CD4-positive, CD25-positive, alpha-beta regulatory T cell (primary cell): Measurements from ENCODE around the gene QSOX1. TPM values are rescaled to one million over a fixed set of nuclear protein-coding genes. Genes with fewer than 3 reads are reported as not detected.

Experiments used
- ATAC-seq, 2 donors: fragments of 150-1000 bp; cut with Tn5 transposase; one replicate each; pipeline ENCODE4 v1.10.0; 2021; ENCODE audit warnings: low read depth in 2 of 2, moderate number of reproducible peaks in 2 of 2, moderate library complexity in 1 of 2
- DNase-seq, 3 donors: peaks; one replicate each; pipeline versions ENCODE4 v3.0.0 to v3.0.0-alpha.2; 2012 to 2022; ENCODE audit warnings: mixed read lengths in 1 of 3
- H3K27ac ChIP-seq: one replicate; pipeline ENCODE4 v1.7.0; 2013; ENCODE audit warnings: mild to moderate bottlenecking, low read length; ENCODE audit not compliant: insufficient read depth, poor library complexity, severe bottlenecking
- H3K27me3 ChIP-seq: one replicate; pipeline ENCODE4 v1.7.0; 2013; ENCODE audit warnings: low read length; ENCODE audit not compliant: control insufficient read depth, insufficient read depth
- H3K36me3 ChIP-seq: one replicate; pipeline ENCODE4 v1.7.0; 2013; ENCODE audit warnings: mild to moderate bottlenecking, low read length, moderate library complexity; ENCODE audit not compliant: control insufficient read depth, insufficient read depth
- H3K4me1 ChIP-seq: 2 replicates; pipeline ENCODE4 v1.7.0; 2013; ENCODE audit warnings: mild to moderate bottlenecking, low read length; ENCODE audit not compliant: insufficient read depth, control insufficient read depth, poor library complexity, severe bottlenecking
- H3K4me3 ChIP-seq: one replicate; pipeline ENCODE4 v1.7.0; 2013; ENCODE audit warnings: low read depth, mild to moderate bottlenecking, low read length, moderate library complexity
- H3K9me3 ChIP-seq, 2 experiments: 1 replicate in 1 of 2; 2 replicates in 1 of 2; pipeline ENCODE4 v1.7.0; 2013; ENCODE audit warnings: low read length in 2 of 2, mild to moderate bottlenecking in 1 of 2, moderate library complexity in 1 of 2; ENCODE audit not compliant: control insufficient read depth in 2 of 2
- H3K27ac Mint-ChIP-seq, 3 donors: one replicate each; pipeline ENCODE4 v1.8.0; 2020 to 2022; ENCODE audit warnings: mild to moderate bottlenecking in 3 of 3, mixed read lengths in 3 of 3, moderate library complexity in 2 of 3
- H3K27me3 Mint-ChIP-seq: one replicate; pipeline ENCODE4 v1.8.0; 2022; ENCODE audit warnings: mild to moderate bottlenecking, mixed read lengths
- H3K36me3 Mint-ChIP-seq: one replicate; pipeline ENCODE4 v1.8.0; 2020; ENCODE audit warnings: mixed read lengths
- H3K4me1 Mint-ChIP-seq, 4 donors: one replicate each; pipeline ENCODE4 v1.8.0; 2020 to 2022; ENCODE audit warnings: mixed read lengths in 4 of 4, mild to moderate bottlenecking in 1 of 4
- H3K4me3 Mint-ChIP-seq, 4 donors: one replicate each; pipeline ENCODE4 v1.8.0; 2020 to 2022; ENCODE audit warnings: mild to moderate bottlenecking in 4 of 4, mixed read lengths in 4 of 4, moderate library complexity in 3 of 4
- H3K9me3 Mint-ChIP-seq, 7 donors: one replicate each; pipeline ENCODE4 v1.8.0; 2020 to 2022; ENCODE audit warnings: mixed read lengths in 7 of 7, mild to moderate bottlenecking in 3 of 7, moderate library complexity in 2 of 7
- polyA plus RNA-seq, 4 donors: library from polyadenylated mRNA; unstranded; fragments of 300-500 nt; fragmentation: Illumina TruSeq; gene quantifications; one replicate each; pipeline ENCODE4 v1.2.3, GENCODE V29; 2021
- total RNA-seq: library from RNA; stranded (reverse); gene quantifications from one replicate; pipeline ENCODE4 v1.2.3, GENCODE V29; 2022

QSOX1 gene
- total and polyA plus RNA-seq, 5 donors from 2014 or later, result 8.4 to 19.9 (median 10.7) TPM

DNA sequence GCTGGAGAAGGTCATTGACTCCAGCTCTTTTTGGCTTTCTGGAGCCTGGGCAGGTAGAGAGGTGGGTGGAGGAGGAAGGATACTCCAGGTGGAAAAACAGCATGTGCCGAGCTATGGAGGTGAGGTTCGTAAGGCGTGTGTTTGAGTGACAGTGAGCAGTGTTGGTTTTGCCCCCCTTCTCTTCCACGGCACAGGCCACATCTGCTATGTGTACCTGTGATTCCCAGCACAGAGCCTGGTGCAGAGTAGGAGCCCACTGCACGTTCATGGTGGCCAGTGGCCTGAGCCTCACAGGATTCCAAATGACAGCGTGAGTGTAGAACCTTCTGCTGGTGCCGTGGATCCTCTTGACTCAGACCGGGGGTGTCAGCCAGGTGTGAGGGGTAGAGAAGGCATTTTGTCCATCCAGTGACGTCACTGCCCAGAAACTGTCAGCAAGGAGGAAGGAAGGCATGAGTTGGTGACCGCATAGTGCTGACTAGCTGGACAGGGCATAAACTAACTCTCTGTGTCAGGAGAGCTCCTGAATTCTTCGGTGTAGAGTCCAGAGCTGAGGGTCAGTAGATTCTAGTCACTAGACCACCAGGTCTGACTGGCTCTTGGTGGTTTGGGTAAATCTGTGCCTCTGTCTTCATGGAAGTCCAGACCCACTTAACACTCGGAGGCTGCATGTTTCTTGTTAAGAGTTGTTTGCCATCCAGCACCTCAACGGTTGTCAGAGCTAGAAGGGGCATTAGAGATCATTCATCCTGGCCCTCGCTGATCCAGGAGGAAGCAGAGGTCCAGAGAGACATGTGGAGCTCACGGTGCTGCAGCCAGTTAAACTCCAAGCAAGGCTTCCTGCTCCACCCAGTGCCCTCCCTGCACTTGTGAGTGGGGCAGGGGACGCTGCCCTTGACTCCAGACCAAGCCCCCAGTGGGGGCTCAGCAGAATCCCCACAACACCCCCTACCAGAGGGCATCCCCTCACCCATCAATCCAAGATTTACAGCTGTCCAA lies 3.8 kb downstream of the QSOX1 start:
- Mint-ChIP-seq H3K27ac (no peak overlapping the region), H3K36me3 (no peaks in the 10 kb centered on the region), H3K9me3 (peaks cover 0 to 2% (median 0%) of the 10 kb centered on the region in 7 donors), H3K4me3 (peak overlapping the region in 2 of 4 donors; percentile 51 to 57), H3K4me1 (peaks cover 18 to 38% (median 35%) of the 10 kb centered on the region in 4 donors), H3K27me3 (no peaks in the 10 kb centered on the region)
- H3K4me3 ChIP-seq, result no peak overlapping the region
- H3K4me1 ChIP-seq, result peaks cover 24% of the 10 kb centered on the region
- no peak for ATAC-seq
- H3K27me3 ChIP-seq, result no peaks in the 10 kb centered on the region
- no peaks in the 10 kb centered on the region for H3K36me3 ChIP-seq
- H3K9me3 ChIP-seq, result no peaks in the 10 kb centered on the region
- DNase-seq, result no peak
- no peak overlapping the region for H3K27ac ChIP-seq

- H3K9me3 ChIP-seq, result no peaks in the 10 kb centered on the region
- H3K4me1 Mint-ChIP-seq, result peaks cover 18 to 40% (median 33%) of the 10 kb centered on the region in 4 donors
- no peak for ATAC-seq
Measured at GRCh38 chr1:180160357-180160756, 5.7 kb downstream of the QSOX1 start.

DNA sequence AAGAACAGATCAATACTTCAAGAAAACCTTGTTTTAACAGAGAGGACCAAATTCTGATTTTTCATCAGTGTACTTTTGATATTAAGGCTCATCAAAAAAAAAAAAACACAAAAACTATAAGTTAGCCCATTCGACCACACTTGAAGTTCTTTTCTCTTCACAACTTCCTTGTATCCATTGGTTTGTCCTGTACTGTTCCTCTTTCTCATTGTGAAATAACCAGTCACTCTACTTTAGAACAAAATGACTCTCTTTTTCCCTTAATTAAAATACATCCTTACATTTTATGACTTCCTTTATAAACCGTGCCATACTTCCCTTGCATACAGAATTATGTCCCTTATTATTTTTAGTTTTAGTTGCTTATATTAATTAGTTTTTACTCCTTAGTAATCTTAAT lies 8.4 kb downstream of the QSOX1 start:
- Histone ChIP-seq H3K36me3 (no peaks in the 10 kb centered on the region), H3K4me3 (no peak overlapping the region), H3K27me3 (no peaks in the 10 kb centered on the region), H3K9me3 (no peaks in the 10 kb centered on the region), H3K4me1 (no peaks in the 10 kb centered on the region), H3K27ac (no peak overlapping the region)
- no peaks in the 10 kb centered on the region for H3K27me3 Mint-ChIP-seq
- no peak for DNase-seq
- H3K4me1 Mint-ChIP-seq, result peaks cover 3 to 21% (median 13%) of the 10 kb centered on the region in 4 donors
- no peaks in the 10 kb centered on the region for H3K9me3 Mint-ChIP-seq
- no peak overlapping the region for H3K27ac Mint-ChIP-seq
- ATAC-seq, result no peak
- H3K4me3 Mint-ChIP-seq, result no peak overlapping the region
- peaks cover 3% of the 10 kb centered on the region for H3K36me3 Mint-ChIP-seq

More at GRCh38 chr1:180160357-180160756, 5.7 kb downstream of the QSOX1 start:
- no peak overlapping the region for H3K27ac ChIP-seq
- H3K36me3 Mint-ChIP-seq, result peaks cover 3% of the 10 kb centered on the region
- H3K4me3 ChIP-seq, result no peak overlapping the region
- no peaks in the 10 kb centered on the region for H3K27me3 Mint-ChIP-seq
- DNase-seq, result no peak
- no peaks in the 10 kb centered on the region for H3K36me3 ChIP-seq
- H3K9me3 Mint-ChIP-seq, result no peaks in the 10 kb centered on the region
- H3K27me3 ChIP-seq, result no peaks in the 10 kb centered on the region
- H3K27ac Mint-ChIP-seq, result no peak overlapping the region
- H3K4me3 Mint-ChIP-seq, result no peak overlapping the region
- peaks cover 14% of the 10 kb centered on the region for H3K4me1 ChIP-seq

DNA sequence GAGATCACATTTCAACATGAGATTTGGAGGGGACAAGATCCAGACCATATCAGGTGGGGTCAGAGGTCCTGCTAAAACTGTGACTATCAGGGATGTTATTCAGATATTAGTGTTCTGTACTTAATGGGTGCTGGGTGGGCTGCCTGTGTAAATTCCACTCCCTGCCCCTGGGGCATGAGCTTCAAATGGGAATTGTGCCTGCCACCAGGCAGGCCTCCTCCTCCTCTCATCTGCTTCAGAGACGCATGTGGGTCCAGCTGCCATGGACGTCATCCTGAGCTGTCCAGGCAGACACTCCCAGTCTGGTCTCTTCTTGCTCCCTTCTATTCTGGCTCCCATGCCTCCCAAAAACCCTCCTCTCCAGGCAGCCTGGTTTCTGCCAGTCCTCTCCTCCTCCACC lies 10.4 kb downstream of the QSOX1 start:
- ATAC-seq, result no peak
- no peaks in the 10 kb centered on the region for H3K4me1 ChIP-seq
- H3K9me3 ChIP-seq, result no peaks in the 10 kb centered on the region
- H3K36me3 ChIP-seq, result no peaks in the 10 kb centered on the region
- Mint-ChIP-seq H3K4me3 (no peak overlapping the region), H3K9me3 (no peaks in the 10 kb centered on the region), H3K27me3 (no peaks in the 10 kb centered on the region), H3K36me3 (peaks cover 3% of the 10 kb centered on the region), H3K4me1 (peaks cover 4 to 11% (median 6%) of the 10 kb centered on the region in 4 donors), H3K27ac (peak overlapping the region in 1 of 3 donors; percentile 67)
- no peaks in the 10 kb centered on the region for H3K27me3 ChIP-seq
- DNase-seq, result no peak
- no peak overlapping the region for H3K27ac ChIP-seq
- no peak overlapping the region for H3K4me3 ChIP-seq

DNA sequence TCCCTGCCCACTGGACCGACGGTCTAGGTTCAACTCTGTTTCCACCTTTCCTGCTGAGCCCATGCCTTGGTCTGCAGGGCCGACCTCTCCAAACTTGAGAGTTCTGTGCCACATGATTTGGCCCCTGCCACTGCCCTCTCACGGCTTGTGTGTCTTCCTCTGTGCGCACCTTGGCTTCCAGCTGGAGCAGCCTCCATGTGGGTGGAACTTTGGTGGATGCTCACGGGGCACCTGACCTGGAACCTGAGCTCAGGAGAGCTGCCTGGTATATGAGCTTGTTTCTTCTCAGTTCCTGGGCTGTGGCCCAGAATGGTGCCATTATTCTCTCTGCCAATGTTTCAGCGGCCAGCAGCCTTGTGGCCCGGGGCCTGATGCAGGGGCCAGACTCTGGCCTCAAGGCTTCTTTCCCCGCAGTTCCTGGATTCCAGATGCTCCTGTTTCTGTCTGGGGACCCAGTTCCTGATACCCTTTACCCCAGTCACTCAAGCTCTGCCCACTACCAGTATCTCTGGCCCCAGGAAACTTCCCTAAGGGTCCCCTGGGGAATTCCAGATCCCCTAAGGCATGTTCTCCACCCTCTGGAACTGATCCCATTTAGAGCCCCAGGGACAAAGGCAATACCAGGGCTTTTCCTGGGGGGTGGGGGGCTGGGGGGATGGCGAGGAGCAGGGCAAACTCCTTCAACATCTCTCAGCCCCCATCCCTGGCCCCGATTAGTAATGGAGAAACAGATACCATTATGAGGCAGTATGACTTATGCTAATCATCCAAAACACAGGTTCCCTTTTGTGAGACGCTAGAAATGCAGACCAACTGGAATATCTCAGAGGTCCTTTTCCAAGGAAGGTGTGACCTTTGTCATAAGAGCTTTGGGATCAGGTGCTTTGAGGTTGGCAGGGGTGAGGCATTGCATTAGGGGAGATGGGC lies 11.1 kb downstream of the QSOX1 start:
- peaks cover 3% of the 10 kb centered on the region for H3K36me3 Mint-ChIP-seq
- H3K36me3 ChIP-seq, result no peaks in the 10 kb centered on the region

GRCh38 chr1:180166436-180166800 lies 11.7 kb downstream of the QSOX1 start:
- Mint-ChIP-seq H3K4me3 (no peak overlapping the region), H3K36me3 (peaks cover 3% of the 10 kb centered on the region), H3K4me1 (peaks cover 3 to 11% (median 4%) of the 10 kb centered on the region in 4 donors), H3K27ac (no peak overlapping the region), H3K9me3 (no peaks in the 10 kb centered on the region), H3K27me3 (no peaks in the 10 kb centered on the region)
- Histone ChIP-seq H3K4me1 (no peaks in the 10 kb centered on the region), H3K9me3 (no peaks in the 10 kb centered on the region), H3K27me3 (no peaks in the 10 kb centered on the region), H3K36me3 (no peaks in the 10 kb centered on the region), H3K27ac (no peak overlapping the region), H3K4me3 (no peak overlapping the region)
- ATAC-seq (no peak), DNase-seq (no peak)

More for the DNA sequence above, 11.1 kb downstream of the QSOX1 start:
- H3K9me3 ChIP-seq, result no peaks in the 10 kb centered on the region
- no peak for DNase-seq
- H3K27ac ChIP-seq, result no peak overlapping the region
- H3K4me1 ChIP-seq, result no peaks in the 10 kb centered on the region
- H3K4me1 Mint-ChIP-seq, result peaks cover 3 to 11% (median 4%) of the 10 kb centered on the region in 4 donors
- H3K4me3 ChIP-seq, result no peak overlapping the region
- no peak for ATAC-seq
- no peak overlapping the region for H3K4me3 Mint-ChIP-seq
- no peaks in the 10 kb centered on the region for H3K27me3 ChIP-seq
- H3K27me3 Mint-ChIP-seq, result no peaks in the 10 kb centered on the region
- no peaks in the 10 kb centered on the region for H3K9me3 Mint-ChIP-seq
- peak overlapping the region in 1 of 3 donors; percentile 67 for H3K27ac Mint-ChIP-seq

GRCh38 chr1:180167021-180167701 lies 12.5 kb downstream of the QSOX1 start:
- Mint-ChIP-seq H3K9me3 (no peaks in the 10 kb centered on the region), H3K36me3 (peaks cover 3% of the 10 kb centered on the region), H3K27me3 (no peaks in the 10 kb centered on the region), H3K4me1 (peaks cover 4 to 11% (median 5%) of the 10 kb centered on the region in 4 donors), H3K4me3 (no peak overlapping the region), H3K27ac (no peak overlapping the region)
- Histone ChIP-seq H3K36me3 (no peaks in the 10 kb centered on the region), H3K27me3 (no peaks in the 10 kb centered on the region), H3K4me1 (no peaks in the 10 kb centered on the region), H3K27ac (no peak overlapping the region), H3K4me3 (no peak overlapping the region), H3K9me3 (no peaks in the 10 kb centered on the region)
- no peak for DNase-seq
- no peak for ATAC-seq
